K562 (cell line): ENCODE data around the gene SPPL3. TPM values are rescaled to one million over a fixed set of nuclear protein-coding genes. Genes with fewer than 3 reads are reported as not detected.

ENCODE experiments used
- ATAC-seq: fragments of 200-7000 bp; cut with Tn5 transposase; 3 replicates; pipeline ENCODE4 v1.9.1; 2020; ENCODE audit warnings: moderate library complexity
- BruUV-seq: library from RNA; stranded (reverse); fragments of 400-500 nt; replicated peaks from 2 replicates; lab custom pipeline; 2021; lab: Mats Ljungman, UMichigan
- CTCF ChIA-PET: fragments of 300-600 bp; formaldehyde crosslinking; extraction: SDS; loops from one replicate; lab custom pipeline; 2021; ENCODE audit warnings: low intra/inter-chr PET ratio; lab: Yijun Ruan, JAX
- POLR2A ChIA-PET: fragments of 300-600, 350-650 bp; sonication (Branson Sonifier 250); formaldehyde crosslinking; extraction: SDS; loops from one replicate; lab custom pipeline; 2021; ENCODE audit warnings: antibody characterized with exemption, inconsistent platforms; lab: Yijun Ruan, JAX
- DNase-seq, 4 experiments: peaks; one replicate each; pipeline versions ENCODE4 v3.0.0 to v3.0.0-alpha.2; 2011 to 2018; ENCODE audit warnings: low spot score in 3 of 4, mixed read lengths in 3 of 4; ENCODE audit errors: extremely low read depth in 1 of 4
- FAIRE-seq: peaks from 2 replicates; lab custom pipeline; 2011; peaks lifted over from hg19 to GRCh38; lab: Jason Lieb, UNC
- H2AFZ ChIP-seq: 2 replicates; pipeline ENCODE4 v1.6.0; 2011; ENCODE audit warnings: low read depth, low read length, control low read depth, inconsistent platforms
- H3K27ac ChIP-seq: fragments of 200-600 bp; 3 replicates; pipeline ENCODE4 v1.8.0; 2011; ENCODE audit warnings: low read depth, mild to moderate bottlenecking, control low read depth, inconsistent platforms, low read length, moderate library complexity, mixed read lengths; ENCODE audit errors: extremely low read depth
- H3K27me3 ChIP-seq, 2 experiments: fragments of 300-600 bp in 1 of 2; 2 replicates in 1 of 2; 3 replicates in 1 of 2; pipeline versions ENCODE4 v1.6.0 to v1.8.0; 2011; ENCODE audit warnings: inconsistent platforms in 2 of 2, low read length in 2 of 2, mild to moderate bottlenecking in 1 of 2, mixed read lengths in 1 of 2, moderate library complexity in 1 of 2; ENCODE audit not compliant: control insufficient read depth in 2 of 2, insufficient read depth in 2 of 2
- H3K36me3 ChIP-seq: fragments of 300-600 bp; 3 replicates; pipeline ENCODE4 v1.8.0; 2011; ENCODE audit warnings: mild to moderate bottlenecking, low read length, inconsistent platforms; ENCODE audit not compliant: control insufficient read depth, insufficient read depth
- H3K4me1 ChIP-seq, 2 experiments: fragments of 200-600 bp in 1 of 2; replicated peaks in 1 of 2; 2 replicates in 1 of 2; 3 replicates in 1 of 2; pipeline versions ENCODE4 v1.5.1 to v1.8.0; 2011; ENCODE audit warnings: inconsistent platforms in 2 of 2, low read length in 2 of 2, mild to moderate bottlenecking in 1 of 2, mixed read lengths in 1 of 2, moderate library complexity in 1 of 2; ENCODE audit not compliant: control insufficient read depth in 2 of 2, insufficient read depth in 2 of 2
- H3K4me2 ChIP-seq: 2 replicates; pipeline ENCODE4 v1.6.1; 2011; ENCODE audit warnings: low read length, control low read depth, inconsistent platforms, mixed read lengths; ENCODE audit not compliant: insufficient read depth
- H3K4me3 ChIP-seq: fragments of 200-600 bp; sonication (generic), shearing (Covaris generic); 2 replicates; pipeline ENCODE4 v1.5.1; 2016; ENCODE audit warnings: control low read depth, inconsistent platforms
- H3K79me2 ChIP-seq: fragments of 200-600 bp; 3 replicates; pipeline ENCODE4 v1.8.0; 2011; ENCODE audit warnings: low read length, inconsistent platforms; ENCODE audit not compliant: control insufficient read depth, insufficient read depth
- H3K9ac ChIP-seq, 2 experiments: 2 replicates each; pipeline versions ENCODE4 v1.6.0 to v1.6.1; 2011; ENCODE audit warnings: low read depth in 2 of 2, low read length in 2 of 2, control low read depth in 1 of 2, inconsistent platforms in 1 of 2, mild to moderate bottlenecking in 1 of 2, mixed read lengths in 1 of 2; ENCODE audit not compliant: insufficient read depth in 1 of 2
- H3K9me1 ChIP-seq: one replicate; pipeline ENCODE4 v1.6.0; 2011; ENCODE audit warnings: inconsistent platforms, mild to moderate bottlenecking, low read length, moderate library complexity; ENCODE audit not compliant: control insufficient read depth, insufficient read depth
- H3K9me3 ChIP-seq: replicated peaks from 2 replicates; pipeline ENCODE4 v1.5.1; 2011; ENCODE audit warnings: low read depth, low read length, inconsistent platforms; ENCODE audit not compliant: control insufficient read depth, insufficient read depth
- H4K20me1 ChIP-seq: replicated peaks from 2 replicates; pipeline ENCODE4 v1.6.1; 2011; ENCODE audit warnings: low read length, inconsistent platforms, mixed read lengths; ENCODE audit not compliant: control insufficient read depth, insufficient read depth
- CREB3L1 ChIP-seq: fragments of 450-650 bp; IDR thresholded peaks from 2 replicates; pipeline ENCODE4 v1.6.1; 2014; ENCODE audit warnings: low read depth, mild to moderate bottlenecking, moderate library complexity, borderline replicate concordance
- CUX1 ChIP-seq: fragments of 200-800 bp; sonication (Bioruptor generic); IDR thresholded peaks from 2 replicates; pipeline ENCODE4 v1.6.1; 2016; ENCODE audit warnings: missing genetic modification characterization, missing compliant biosample characterization
- KLF1 ChIP-seq: fragments of 450-650 bp; IDR thresholded peaks from 2 replicates; pipeline ENCODE4 v1.6.1; 2016; ENCODE audit warnings: missing genetic modification characterization, missing compliant biosample characterization
- NR1H2 ChIP-seq: sonication (generic); formaldehyde crosslinking; IDR thresholded peaks from 2 replicates; pipeline ENCODE4 v1.4.0; 2020; ENCODE audit warnings: mild to moderate bottlenecking, missing genetic modification reagents
- STAT6 ChIP-seq: sonication (generic); formaldehyde crosslinking; IDR thresholded peaks from 2 replicates; pipeline ENCODE4 v1.8.1; 2023; ENCODE audit warnings: mild to moderate bottlenecking, missing genetic modification reagents
- TRIM25 ChIP-seq: fragments of 450-650 bp; IDR thresholded peaks from 2 replicates; pipeline ENCODE4 v1.7.0; 2016; ENCODE audit warnings: borderline replicate concordance
- ZNF165 ChIP-seq: fragments of 250-450 bp; sonication (Bioruptor Pico); IDR thresholded peaks from 2 replicates; pipeline ENCODE4 v1.4.0; 2020; ENCODE audit warnings: borderline replicate concordance
- ZNF224 ChIP-seq: sonication (generic); formaldehyde crosslinking; IDR thresholded peaks from 2 replicates; pipeline ENCODE4 v1.8.0; 2022; ENCODE audit warnings: mild to moderate bottlenecking, missing genetic modification reagents
- ZNF395 ChIP-seq: fragments of 200-800 bp; sonication (Bioruptor generic); IDR thresholded peaks from 2 replicates; pipeline ENCODE4 v1.6.1; 2017; ENCODE audit warnings: missing genetic modification characterization, missing compliant biosample characterization
- WGBS: fragments of 100-300 bp; shearing (Covaris generic); methylation state at CpG from one replicate; pipeline ENCODE4 v1.1.6; 2016; ENCODE audit warnings: low coverage, mixed read lengths; ENCODE audit not compliant: insufficient coverage; ENCODE audit errors: missing lambda C conversion rate; 5-methylcytosine and 5-hydroxymethylcytosine counted together
- in situ Hi-C: fragments of 300-500 bp; cut with MboI; formaldehyde crosslinking; loops from 4 replicates; pipeline ENCODE4 v1.15.0; 2018; ENCODE audit warnings: inconsistent platforms, mixed read lengths
- intact Hi-C: fragments of 100-400 bp; cut with micrococcal nuclease; formaldehyde crosslinking; loops from 2 replicates; pipeline ENCODE4 v1.14.2; 2022
- polyA plus RNA-seq, 8 experiments: library from polyadenylated mRNA; depleted of rRNA in 4 of 8; stranded (reverse) in 5 of 8; unstranded in 3 of 8; fragments of >200 nt; fragmentation: Nextera tagmentation in 2 of 8; fragmentation: Illumina TruSeq in 1 of 8; extraction: Ambion mirVana in 2 of 8; extraction: Trizol in 1 of 8; gene quantifications; 2 replicates each; pipeline versions ENCODE4 v1.2.1 to v1.2.3, GENCODE V29; 2011 to 2014; ENCODE audit warnings: inconsistent platforms in 1 of 8, missing spikeins in 1 of 8
- total RNA-seq, 7 experiments: library from RNA; depleted of rRNA in 6 of 7; stranded (reverse); fragments of >200 nt in 6 of 7; fragmentation: Illumina TruSeq in 2 of 7; extraction: Trizol in 2 of 7; gene quantifications; 2 replicates each; pipeline versions ENCODE4 v1.2.1 to v1.2.3, GENCODE V29; 2011 to 2021; ENCODE audit warnings: low replicate concordance in 1 of 7

SPPL3 gene
- total and polyA plus RNA-seq, 9 of the 15 experiments (the other 6 are each of a cell fraction or from before 2014, with no cell fraction given): 2.9 to 32.1 (median 7.1) TPM

- WGBS: 84% methylated on average over 9 of the region's 9 CpGs
- CTCF ChIA-PET: no interaction called here
- TF ChIP-seq STAT6 (CRISPR knock-in tag) (no peak), ZNF165 (no peak), TRIM25 (no peak), NR1H2 (CRISPR knock-in tag) (no peak), ZNF395 (no peak), CUX1 (CRISPR knock-in tag) (no peak), CREB3L1 (no peak), ZNF224 (CRISPR knock-in tag) (no peak), KLF1 (tag) (no peak)
These were observed 177.2 kb downstream of the SPPL3 start for GRCh38 chr12:120726961-120727360.

More at GRCh38 chr12:120726961-120727360, 177.2 kb downstream of the SPPL3 start:
- Histone ChIP-seq H3K4me1 (peaks cover 12 to 20% of the 10 kb centered on the region in 2 experiments), H3K4me2 (peak overlapping the region; percentile 97), H4K20me1 (0 out of 2 replicates have a peak, but pooled peaks cover 1% of the 10 kb centered on the region), H3K79me2 (peaks cover 14% of the 10 kb centered on the region), H3K4me3 (peak overlapping the region; percentile 85; the same call in 1 of the 2 replicates), H3K36me3 (peaks cover 50% of the 10 kb centered on the region; the same call in 2 of the 3 replicates), H3K9me3 (no peaks in the 10 kb centered on the region), H3K27me3 (no peaks in the 10 kb centered on the region), H3K9me1 (no peaks in the 10 kb centered on the region), H3K9ac (peak overlapping the region in 1 of 2 experiments; percentile 98; a peak in 1 of 4 replicates), H2AFZ (no peak overlapping the region), H3K27ac (no peak overlapping the region)
- POLR2A ChIA-PET: no interaction called here
- BruUV-seq: no TSS peak
- in situ Hi-C loops: no loop called here
- DNase-seq: no peak
- ATAC-seq: no peak
- intact Hi-C loops: no loop called here
- FAIRE-seq: no peak
